ENCODE measurements around the gene SBF2.

Gene SBF2

DNA sequence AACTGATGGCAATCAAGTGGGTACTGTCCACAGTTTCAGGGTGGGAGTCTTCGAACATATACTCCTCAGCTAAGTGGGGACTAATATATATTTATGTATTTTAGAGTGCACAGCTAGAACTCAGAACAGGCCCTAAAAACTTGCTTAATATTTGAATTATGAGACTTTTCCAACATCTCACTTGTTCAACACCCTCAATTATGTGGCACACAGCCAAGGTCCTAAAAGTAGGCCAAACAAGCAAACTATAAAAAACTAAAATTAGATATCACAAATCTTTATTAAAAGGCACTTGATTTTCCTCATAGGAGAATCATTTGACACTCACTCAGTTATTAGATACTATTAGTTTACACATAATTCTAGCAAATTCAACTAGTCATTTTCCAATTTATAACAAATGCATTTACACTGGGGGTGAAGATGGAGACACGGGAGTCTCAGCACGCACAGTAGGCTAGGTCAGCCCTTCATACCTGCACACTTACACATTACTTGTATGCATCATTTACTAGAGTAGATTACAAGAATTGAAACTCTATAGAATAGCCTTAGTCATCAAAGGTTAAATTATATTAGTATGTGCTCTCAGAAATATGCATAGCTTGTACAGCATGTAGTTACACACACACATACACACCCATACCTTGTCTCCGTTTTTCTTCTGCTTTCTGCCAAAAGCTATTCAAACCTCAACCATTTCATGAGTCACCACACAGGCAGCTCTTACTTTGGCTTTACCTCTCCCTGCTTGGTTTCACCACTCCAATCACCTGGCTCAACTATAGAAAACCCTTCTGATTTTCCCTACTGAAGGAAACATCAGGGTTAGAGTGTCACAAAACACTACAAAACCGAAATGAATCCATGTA is 171.5 kb downstream of the SBF2 start:
- peak; percentile 65 for DNase-seq (ENCODE audit: low read depth)
- no peak for TF ChIP-seq CTCF (IDR thresholded peaks at IDR 0.05; ENCODE audit: low read depth, low read length, missing control alignments)
- in situ Hi-C loops (cut with HindIII; ENCODE audit: low sequenced_read_pairs): no loop called here
- H3K4me3 ChIP-seq (ENCODE audit: low read depth, low read length): no peak overlapping the region

DNA sequence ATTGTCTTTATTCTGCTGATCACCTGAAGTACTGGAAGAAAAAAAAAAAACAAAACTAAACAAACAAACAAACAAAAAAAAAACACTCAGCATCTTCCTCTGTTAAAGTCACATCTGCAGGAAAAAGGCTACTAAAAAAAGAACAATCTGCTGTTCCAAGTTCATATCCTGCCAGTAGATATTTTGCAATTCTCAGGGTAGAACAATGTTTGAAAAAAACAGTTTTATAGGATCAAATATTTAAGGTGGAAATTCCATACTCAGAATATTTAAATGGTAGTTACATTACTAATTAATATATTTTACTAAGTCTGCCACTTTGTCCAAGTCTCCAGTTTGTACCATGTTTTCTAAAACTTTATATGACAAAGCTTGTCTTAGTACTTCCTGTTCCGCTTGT is 175.2 kb downstream of the SBF2 start:
- in situ Hi-C loops (cut with HindIII; ENCODE audit: low sequenced_read_pairs): no loop called here
- DNase-seq (ENCODE audit: low read depth): no peak
- TF ChIP-seq CTCF (IDR thresholded peaks at IDR 0.05; ENCODE audit: low read depth, low read length, missing control alignments): no peak
- no peak overlapping the region for H3K4me3 ChIP-seq (ENCODE audit: low read depth, low read length)

DNA sequence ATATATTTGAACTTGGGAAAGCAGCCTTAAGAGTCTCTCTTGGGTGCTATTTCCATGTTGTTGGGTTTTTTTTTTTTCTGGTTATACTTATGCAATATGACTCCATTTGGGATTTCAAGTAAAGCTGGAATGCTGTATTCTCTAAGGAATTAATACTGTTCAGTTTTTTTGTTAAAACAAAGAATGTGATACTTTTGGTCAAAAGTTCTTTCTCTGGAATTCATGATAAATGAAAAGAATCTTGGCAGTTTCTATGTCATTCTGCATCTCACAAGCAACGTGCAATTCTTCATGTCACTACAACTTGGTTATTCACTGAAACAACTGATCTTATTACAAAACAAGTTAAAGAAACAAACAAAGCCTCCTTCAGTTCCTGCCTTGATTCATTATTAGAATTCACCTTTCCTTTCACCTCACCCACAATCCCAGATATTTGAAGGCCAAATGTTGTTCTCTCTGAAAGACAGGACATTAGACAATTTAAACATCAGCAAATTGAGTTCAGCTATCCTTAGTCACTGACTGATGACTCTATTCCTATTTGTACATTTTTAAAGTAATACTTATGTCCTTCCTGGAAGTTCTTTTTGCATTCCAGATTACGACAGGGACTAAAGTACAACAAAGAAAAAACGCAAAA is 176.2 kb downstream of the SBF2 start:
- DNase-seq (ENCODE audit: low read depth): peak; percentile 8
- TF ChIP-seq CTCF (IDR thresholded peaks at IDR 0.05; ENCODE audit: low read depth, low read length, missing control alignments): no peak
- in situ Hi-C loops (cut with HindIII; ENCODE audit: low sequenced_read_pairs): no loop called here
- H3K4me3 ChIP-seq (ENCODE audit: low read depth, low read length): no peak overlapping the region

GRCh38 chr11:10116588-10116987 is 177.4 kb downstream of the SBF2 start:
- DNase-seq (ENCODE audit: low read depth): no peak
- in situ Hi-C loops (cut with HindIII; ENCODE audit: low sequenced_read_pairs): no loop called here
- no peak for TF ChIP-seq CTCF (IDR thresholded peaks at IDR 0.05; ENCODE audit: low read depth, low read length, missing control alignments)
- no peak overlapping the region for H3K4me3 ChIP-seq (ENCODE audit: low read depth, low read length)

GRCh38 chr11:10114593-10115404 is 179.2 kb downstream of the SBF2 start:
- no peak for TF ChIP-seq CTCF (IDR thresholded peaks at IDR 0.05; ENCODE audit: low read depth, low read length, missing control alignments)
- H3K4me3 ChIP-seq (ENCODE audit: low read depth, low read length): no peak overlapping the region
- in situ Hi-C loops (cut with HindIII; ENCODE audit: low sequenced_read_pairs): no loop called here
- no peak for DNase-seq (ENCODE audit: low read depth)

GRCh38 chr11:10113852-10114251 is 180.2 kb downstream of the SBF2 start:
- no peak overlapping the region for H3K4me3 ChIP-seq (ENCODE audit: low read depth, low read length)
- no peak for TF ChIP-seq CTCF (IDR thresholded peaks at IDR 0.05; ENCODE audit: low read depth, low read length, missing control alignments)
- in situ Hi-C loops (cut with HindIII; ENCODE audit: low sequenced_read_pairs): no loop called here
- no peak for DNase-seq (ENCODE audit: low read depth)
